K562 treated with DMSO at 1 percent for 12 hours (cell line): Measurements from ENCODE around the gene SLC7A1. TPM values are rescaled to one million over a fixed set of nuclear protein-coding genes. Genes with fewer than 3 reads are reported as not detected.

Experiments used
- total RNA-seq: library from RNA; unstranded; fragments of 300-600 nt; gene quantifications from 2 replicates; pipeline ENCODE4 v1.2.3, GENCODE V29; 2022; ENCODE audit not compliant: insufficient read depth

The SLC7A1 gene
- total RNA-seq = 9.7 and 35.9 TPM in 2 replicates

DNA sequence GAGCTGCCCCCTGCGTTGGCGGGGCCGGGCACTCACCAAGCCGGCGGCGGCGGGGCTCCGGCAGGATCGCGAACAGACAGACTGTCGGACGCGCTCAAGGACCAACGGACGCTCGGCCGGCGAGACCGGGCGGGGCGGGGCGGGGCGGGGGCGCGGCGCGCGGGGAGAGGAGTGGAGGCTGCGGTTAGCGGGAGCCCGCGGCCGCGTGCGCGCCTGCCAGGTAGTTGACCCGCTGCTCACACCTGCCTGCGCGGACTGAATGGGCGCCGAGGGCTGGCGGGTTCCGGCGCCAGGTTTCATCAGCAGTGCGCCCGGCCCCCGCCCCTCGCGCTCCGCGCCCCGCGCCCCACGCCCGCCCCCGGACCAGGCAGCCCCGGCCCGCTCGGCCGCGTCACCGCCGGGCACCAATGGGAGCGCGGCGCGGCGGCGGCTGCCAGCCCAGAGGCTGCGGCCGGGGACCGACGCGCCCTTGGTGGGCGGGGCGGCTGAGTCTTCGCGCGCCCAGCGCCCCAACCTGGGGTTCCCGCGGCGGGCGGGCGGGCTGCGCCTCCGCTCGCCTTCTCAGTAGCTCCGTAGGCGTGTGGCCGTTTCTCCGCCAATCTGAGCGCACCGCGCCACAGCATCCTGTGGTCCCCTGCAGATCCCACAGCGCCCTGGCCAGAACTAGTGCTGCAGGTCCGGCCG lies at the start of gene SLC7A1:
TSS of gene SLC7A1 (minus strand) at position 309 of the 684 bp plus-strand sequence. CDS start 59,500 bp downstream, outside the sequence.

